Upper lobe of left lung (tissue), 6 donors: ENCODE results near the gene MON2. TPM values are rescaled to one million over a fixed set of nuclear protein-coding genes. Genes with fewer than 3 reads are reported as not detected.

Experiments
- ATAC-seq, 2 donors: fragments of 200-7000 bp; cut with Tn5 transposase; one replicate each; pipeline ENCODE4 v1.9.1; 2022; ENCODE audit warnings: mild to moderate bottlenecking in 2 of 2, moderate library complexity in 2 of 2; ENCODE audit not compliant: low FRiP score in 2 of 2
- DNase-seq, 2 donors: peaks; one replicate each; pipeline ENCODE4 v3.0.0-alpha.2; 2019 to 2020
- H3K27ac ChIP-seq, 4 donors: fragments of 200-600 bp; sonication (generic); one replicate each; pipeline ENCODE4 v1.5.1; 2016 to 2019
- H3K27me3 ChIP-seq, 4 donors: fragments of 200-600 bp; sonication (generic); one replicate each; pipeline ENCODE4 v1.5.1; 2017 to 2019
- H3K36me3 ChIP-seq, 4 donors: fragments of 200-600 bp; sonication (generic); one replicate each; pipeline ENCODE4 v1.5.1; 2016 to 2019
- H3K4me1 ChIP-seq, 4 donors: fragments of 200-600 bp; sonication (generic); one replicate each; pipeline ENCODE4 v1.5.1; 2018 to 2019
- H3K4me3 ChIP-seq, 4 donors: fragments of 200-600 bp; sonication (generic); one replicate each; pipeline ENCODE4 v1.5.1; 2017 to 2019; ENCODE audit warnings: mild to moderate bottlenecking in 2 of 4, moderate library complexity in 1 of 4
- H3K9me3 ChIP-seq, 4 donors: fragments of 200-600 bp; sonication (generic); one replicate each; pipeline ENCODE4 v1.5.1; 2018 to 2019
- CTCF ChIP-seq, 6 experiments: fragments of 450-650 bp in 4 of 6; fragments of 200-600 bp in 2 of 6; sonication (generic) in 2 of 6; IDR thresholded peaks; one replicate each; pipeline ENCODE4 v1.5.1; 2016 to 2019; ENCODE audit warnings: antibody characterized with exemption in 6 of 6
- EP300 ChIP-seq, 4 donors: sonication (generic); formaldehyde crosslinking; IDR thresholded peaks; one replicate each; pipeline ENCODE4 v1.5.1; 2017; ENCODE audit warnings: antibody characterized with exemption in 4 of 4, control low read depth in 2 of 4
- POLR2A ChIP-seq, 4 donors: fragments of 450-650 bp; IDR thresholded peaks; one replicate each; pipeline ENCODE4 v1.5.1; 2016 to 2017; ENCODE audit warnings: antibody characterized with exemption in 4 of 4, mild to moderate bottlenecking in 2 of 4
- POLR2AphosphoS5 ChIP-seq, 2 donors: sonication (generic); formaldehyde crosslinking; IDR thresholded peaks; one replicate each; pipeline ENCODE4 v1.5.1; 2017; ENCODE audit warnings: antibody characterized with exemption in 2 of 2
- WGBS, 2 donors: methylation state at CpG; one replicate each; pipeline ENCODE4 v1.1.5; 2017 to 2018; 5-methylcytosine and 5-hydroxymethylcytosine counted together
- total RNA-seq, 6 donors: library from RNA; depleted of rRNA in 4 of 6; stranded (reverse); fragments of >200 nt in 4 of 6; gene quantifications; one replicate each; pipeline versions ENCODE4 v1.1.0 to v1.2.1, GENCODE V29; 2016 to 2021
- donor health status: DM: no; HTN: no; CAD: no; lungs with moderate emphysema.
- donor health status: DM: no; HTN: yes; CAD: no; lungs with severe emphysema.

The MON2 gene
- total RNA-seq, 6 donors from 2014 or later, result 43.5 to 129 (median 64.2) TPM

GRCh38 chr12:62625228-62625627, 158.6 kb downstream of the MON2 start:
- Histone ChIP-seq H3K9me3 (no peaks in the 10 kb centered on the region), H3K27ac (no peak overlapping the region), H3K27me3 (no peaks in the 10 kb centered on the region), H3K36me3 (no peaks in the 10 kb centered on the region), H3K4me1 (peaks cover 0 to 8% (median 0%) of the 10 kb centered on the region in 4 donors), H3K4me3 (no peak overlapping the region)
- TF ChIP-seq POLR2A (IDR thresholded peaks at IDR 0.05) (no peak), EP300 (IDR thresholded peaks at IDR 0.05) (no peak), CTCF (IDR thresholded peaks at IDR 0.05) (no peak), POLR2AphosphoS5 (IDR thresholded peaks at IDR 0.05) (no peak)
- peak in 1 of 2 donors; percentile 26 for DNase-seq
- ATAC-seq, result peak in 1 of 2 donors; percentile 64
- 33 to 56% methylated on average over 2 of the region's 2 CpGs for WGBS, 2 donors

GRCh38 chr12:62627181-62627580, 160.6 kb downstream of the MON2 start:
- no peak for DNase-seq
- TF ChIP-seq EP300 (IDR thresholded peaks at IDR 0.05) (no peak), CTCF (IDR thresholded peaks at IDR 0.05) (no peak), POLR2A (IDR thresholded peaks at IDR 0.05) (no peak), POLR2AphosphoS5 (IDR thresholded peaks at IDR 0.05) (no peak)
- Histone ChIP-seq H3K36me3 (no peaks in the 10 kb centered on the region), H3K9me3 (no peaks in the 10 kb centered on the region), H3K27ac (no peak overlapping the region), H3K4me1 (peaks cover 4 to 11% (median 8%) of the 10 kb centered on the region in 4 donors), H3K4me3 (no peak overlapping the region), H3K27me3 (no peaks in the 10 kb centered on the region)
- ATAC-seq, result no peak
- WGBS, 2 donors, result 74 to 91% methylated on average over 2 of the region's 2 CpGs

GRCh38 chr12:62629413-62629812, 162.8 kb downstream of the MON2 start:
- ATAC-seq (no peak), DNase-seq (no peak)
- no peaks in the 10 kb centered on the region for H3K27me3 ChIP-seq
- H3K36me3 ChIP-seq, result no peaks in the 10 kb centered on the region
- 83 to 86% methylated on average over 4 of the region's 4 CpGs for WGBS, 2 donors
- H3K4me1 ChIP-seq, result peaks cover 11 to 17% (median 15%) of the 10 kb centered on the region in 4 donors
- no peak overlapping the region for H3K27ac ChIP-seq
- TF ChIP-seq EP300 (IDR thresholded peaks at IDR 0.05) (no peak), POLR2A (IDR thresholded peaks at IDR 0.05) (no peak)
- no peak overlapping the region for H3K4me3 ChIP-seq
- no peaks in the 10 kb centered on the region for H3K9me3 ChIP-seq

GRCh38 chr12:62629971-62630739, 163.5 kb downstream of the MON2 start:
- DNase-seq (no peak), ATAC-seq (no peak)
- H3K36me3 ChIP-seq, result no peaks in the 10 kb centered on the region
- no peak overlapping the region for H3K4me3 ChIP-seq
- no peak overlapping the region for H3K27ac ChIP-seq
- H3K9me3 ChIP-seq, result no peaks in the 10 kb centered on the region
- H3K27me3 ChIP-seq, result no peaks in the 10 kb centered on the region
- 93 to 94% methylated on average over 5 of the region's 5 CpGs for WGBS, 2 donors
- H3K4me1 ChIP-seq, result peaks cover 10 to 17% (median 15%) of the 10 kb centered on the region in 4 donors
- no peak for TF ChIP-seq POLR2AphosphoS5 (IDR thresholded peaks at IDR 0.05)
- TF ChIP-seq POLR2A (IDR thresholded peaks at IDR 0.05), result no peak
- no peak for TF ChIP-seq EP300 (IDR thresholded peaks at IDR 0.05)
- TF ChIP-seq CTCF (IDR thresholded peaks at IDR 0.05), result no peak

- Histone ChIP-seq H3K27ac (peak overlapping the region in 3 of 4 donors; percentile 53 to 77 (median 70)), H3K27me3 (no peaks in the 10 kb centered on the region), H3K4me3 (peak overlapping the region; percentile 40 to 65 (median 56)), H3K36me3 (no peaks in the 10 kb centered on the region), H3K4me1 (peaks cover 7 to 17% (median 15%) of the 10 kb centered on the region in 4 donors), H3K9me3 (no peaks in the 10 kb centered on the region)
- WGBS, 2 donors, result 5 to 8% methylated on average over 10 to 54 of the region's 58 CpGs
- peak; percentile 64 to 82 for ATAC-seq
- TF ChIP-seq EP300 (IDR thresholded peaks at IDR 0.05) (no peak), CTCF (IDR thresholded peaks at IDR 0.05) (peak in 4 of 6 experiments; percentile 20 to 41 (median 32)), POLR2AphosphoS5 (IDR thresholded peaks at IDR 0.05) (no peak), POLR2A (IDR thresholded peaks at IDR 0.05) (no peak)
- DNase-seq, result peak; percentile 78 to 88
Measured at GRCh38 chr12:62631471-62632410, 165.1 kb downstream of the MON2 start.
